GM12875 (cell line): ENCODE measurements around the gene ACKR4.

Experiments used
- H3K4me3 ChIP-seq: one replicate; pipeline ENCODE4 v1.5.1; 2011; ENCODE audit warnings: low read depth, low read length, control low read depth
- CTCF ChIP-seq: IDR thresholded peaks from 2 replicates; pipeline ENCODE4 v1.5.1; 2011; ENCODE audit warnings: low read depth, mild to moderate bottlenecking, control low read depth, inconsistent platforms, low read length, moderate library complexity, borderline replicate concordance; ENCODE audit not compliant: insufficient read depth

The ACKR4 gene

GRCh38 chr3:132596816-132597433 is at the start of gene ACKR4:
Gene ACKR4, plus strand, starts transcription at chr3:132597270. Its CDS starts 3,128 bp downstream, at chr3:132600398.
- no peak within 1 kb of the TSS for H3K4me3 ChIP-seq
- TF ChIP-seq CTCF: no peak

- TF ChIP-seq CTCF: no peak
- H3K4me3 ChIP-seq: no peak overlapping the region
Measured at GRCh38 chr3:132549169-132549568, 47.9 kb upstream of the ACKR4 start.

- no peak for TF ChIP-seq CTCF
- H3K4me3 ChIP-seq: no peak overlapping the region
Measured at GRCh38 chr3:132549890-132550578, 47.0 kb upstream of the ACKR4 start.

- TF ChIP-seq CTCF: no peak
Measured at GRCh38 chr3:132550579-132551305, 46.3 kb upstream of the ACKR4 start.

GRCh38 chr3:132553826-132554225 is 43.2 kb upstream of the ACKR4 start:
- no peak for TF ChIP-seq CTCF
- no peak overlapping the region for H3K4me3 ChIP-seq

More at GRCh38 chr3:132550579-132551305, 46.3 kb upstream of the ACKR4 start:
- H3K4me3 ChIP-seq: no peak overlapping the region

GRCh38 chr3:132554437-132554836 is 42.6 kb upstream of the ACKR4 start:
- TF ChIP-seq CTCF: no peak

More at GRCh38 chr3:132554437-132554836, 42.6 kb upstream of the ACKR4 start:
- no peak overlapping the region for H3K4me3 ChIP-seq
